K562 (cell line): ENCODE data around the gene ZFP3. TPM values are rescaled to one million over a fixed set of nuclear protein-coding genes. Genes with fewer than 3 reads are reported as not detected.

ENCODE experiments used
- GABPA ChIP-seq: fragments of 200-800 bp; sonication (Bioruptor generic); conservative IDR thresholded peaks from 2 replicates; pipeline ENCODE4 v1.6.1; 2016; ENCODE audit warnings: low read depth, missing genetic modification characterization, missing compliant biosample characterization
- HINFP ChIP-seq: fragments of 450-650 bp; conservative IDR thresholded peaks from 2 replicates; pipeline ENCODE4 v1.6.1; 2016; ENCODE audit warnings: missing genetic modification characterization, low read depth, mild to moderate bottlenecking, control low read depth, missing compliant biosample characterization
- ILF3 ChIP-seq: fragments of 450-650 bp; IDR thresholded peaks from 2 replicates; pipeline ENCODE4 v1.6.1; 2018; ENCODE audit warnings: antibody characterized with exemption, mild to moderate bottlenecking, moderate library complexity, borderline replicate concordance
- MAFF ChIP-seq: IDR thresholded peaks from 2 replicates; pipeline ENCODE4 v1.6.1; 2012; ENCODE audit warnings: low read length, improper control_type of control experiment
- MCM2 ChIP-seq: fragments of 450-650 bp; IDR thresholded peaks from 2 replicates; pipeline ENCODE4 v1.6.1; 2017; ENCODE audit warnings: low read depth, mild to moderate bottlenecking
- PURB ChIP-seq: sonication (generic); formaldehyde crosslinking; IDR thresholded peaks from 2 replicates; pipeline ENCODE4 v1.9.0; 2021; ENCODE audit warnings: low read depth, mild to moderate bottlenecking, missing genetic modification reagents
- PYGO2 ChIP-seq: fragments of 450-650 bp; IDR thresholded peaks from 2 replicates; pipeline ENCODE4 v1.6.1; 2016; ENCODE audit warnings: mild to moderate bottlenecking, missing genetic modification characterization, moderate library complexity, missing compliant biosample characterization
- RBBP5 ChIP-seq: fragments of 200-600 bp; sonication (generic); IDR thresholded peaks from 2 replicates; pipeline ENCODE4 v1.6.1; 2012; ENCODE audit warnings: borderline replicate concordance, mild to moderate bottlenecking, low read length, control low read depth, inconsistent platforms; ENCODE audit not compliant: insufficient read depth, poor library complexity, severe bottlenecking
- SAP30 ChIP-seq: fragments of 200-600 bp; sonication (generic); IDR thresholded peaks from 2 replicates; pipeline ENCODE4 v1.6.1; 2012; ENCODE audit warnings: borderline replicate concordance, low read depth, mild to moderate bottlenecking, moderate library complexity, low read length, control low read depth, inconsistent platforms; ENCODE audit not compliant: insufficient read depth, poor library complexity, severe bottlenecking
- TAF1 ChIP-seq: IDR thresholded peaks from 2 replicates; pipeline ENCODE4 v1.6.1; 2011; ENCODE audit warnings: mild to moderate bottlenecking, low read length, moderate library complexity; ENCODE audit not compliant: insufficient read depth, control insufficient read depth, severe bottlenecking; ENCODE audit errors: extremely low read depth
- ZBTB12 ChIP-seq: fragments of 250-450 bp; sonication (Bioruptor Pico); IDR thresholded peaks from 2 replicates; pipeline ENCODE4 v1.4.0; 2020
- ZNF133 ChIP-seq: fragments of 250-450 bp; sonication (Bioruptor Pico); IDR thresholded peaks from 2 replicates; pipeline ENCODE4 v1.4.0; 2020; ENCODE audit warnings: mild to moderate bottlenecking
- ZNF174 ChIP-seq: fragments of 250-450 bp; sonication (Bioruptor Pico); IDR thresholded peaks from 2 replicates; pipeline ENCODE4 v1.4.0; 2020; ENCODE audit warnings: mild to moderate bottlenecking
- ZNF695 ChIP-seq: fragments of 450-650 bp; formaldehyde crosslinking; IDR thresholded peaks from 2 replicates; pipeline ENCODE4 v1.4.0; 2020; ENCODE audit warnings: mild to moderate bottlenecking, moderate library complexity
- ZNF75A ChIP-seq: fragments of 450-650 bp; formaldehyde crosslinking; IDR thresholded peaks from 2 replicates; pipeline ENCODE4 v1.4.0; 2020; ENCODE audit warnings: mild to moderate bottlenecking
- ZNF77 ChIP-seq: fragments of 250-450 bp; sonication (Bioruptor Pico); IDR thresholded peaks from 2 replicates; pipeline ENCODE4 v1.5.0; 2020
- polyA plus RNA-seq, 8 experiments: library from polyadenylated mRNA; depleted of rRNA in 4 of 8; stranded (reverse) in 5 of 8; unstranded in 3 of 8; fragments of >200 nt; fragmentation: Nextera tagmentation in 2 of 8; fragmentation: Illumina TruSeq in 1 of 8; extraction: Ambion mirVana in 2 of 8; extraction: Trizol in 1 of 8; gene quantifications; 2 replicates each; pipeline versions ENCODE4 v1.2.1 to v1.2.3, GENCODE V29; 2011 to 2014; ENCODE audit warnings: inconsistent platforms in 1 of 8, missing spikeins in 1 of 8
- total RNA-seq, 7 experiments: library from RNA; depleted of rRNA in 6 of 7; stranded (reverse); fragments of >200 nt in 6 of 7; fragmentation: Illumina TruSeq in 2 of 7; extraction: Trizol in 2 of 7; gene quantifications; 2 replicates each; pipeline versions ENCODE4 v1.2.1 to v1.2.3, GENCODE V29; 2011 to 2021; ENCODE audit warnings: low replicate concordance in 1 of 7
- TF ChIP-seq, protein P1 (sequence below): sonication (generic); formaldehyde crosslinking; IDR thresholded peaks from 2 replicates; pipeline ENCODE4 v1.8.0; 2022; ENCODE audit warnings: missing genetic modification reagents, mild to moderate bottlenecking, borderline replicate concordance
- TF ChIP-seq, protein P2 (sequence below): fragments of 450-650 bp; IDR thresholded peaks from 2 replicates; pipeline ENCODE4 v1.6.1; 2016; ENCODE audit warnings: borderline replicate concordance
- TF ChIP-seq, protein P3 (sequence below): fragments of 450-650 bp; formaldehyde crosslinking; IDR thresholded peaks from 2 replicates; pipeline ENCODE4 v1.4.0; 2022; ENCODE audit warnings: mild to moderate bottlenecking, moderate library complexity

ZFP3 gene
- total and polyA plus RNA-seq, 9 of the 15 experiments (the other 6 are each of a cell fraction or from before 2014, with no cell fraction given), result 0.04 TPM; not detected in 8

- TF ChIP-seq ZNF75A (CRISPR knock-in tag) (no peak), SAP30 (no peak), ZNF174 (no peak), MCM2 (no peak), PYGO2 (tag) (no peak), MAFF (no peak), HINFP (tag) (no peak), TAF1 (peak; percentile 44), ZNF695 (CRISPR knock-in tag) (no peak), GABPA (tag) (peak; percentile 85), PURB (CRISPR knock-in tag) (no peak), RBBP5 (peak; percentile 7), ZNF77 (CRISPR knock-in tag) (no peak), ILF3 (no peak), ZBTB12 (CRISPR knock-in tag) (no peak), ZNF133 (CRISPR knock-in tag) (no peak)
- TF ChIP-seq, protein P1, sequence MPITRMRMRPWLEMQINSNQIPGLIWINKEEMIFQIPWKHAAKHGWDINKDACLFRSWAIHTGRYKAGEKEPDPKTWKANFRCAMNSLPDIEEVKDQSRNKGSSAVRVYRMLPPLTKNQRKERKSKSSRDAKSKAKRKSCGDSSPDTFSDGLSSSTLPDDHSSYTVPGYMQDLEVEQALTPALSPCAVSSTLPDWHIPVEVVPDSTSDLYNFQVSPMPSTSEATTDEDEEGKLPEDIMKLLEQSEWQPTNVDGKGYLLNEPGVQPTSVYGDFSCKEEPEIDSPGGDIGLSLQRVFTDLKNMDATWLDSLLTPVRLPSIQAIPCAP (CRISPR knock-in tag), result no peak
- TF ChIP-seq, protein P2, sequence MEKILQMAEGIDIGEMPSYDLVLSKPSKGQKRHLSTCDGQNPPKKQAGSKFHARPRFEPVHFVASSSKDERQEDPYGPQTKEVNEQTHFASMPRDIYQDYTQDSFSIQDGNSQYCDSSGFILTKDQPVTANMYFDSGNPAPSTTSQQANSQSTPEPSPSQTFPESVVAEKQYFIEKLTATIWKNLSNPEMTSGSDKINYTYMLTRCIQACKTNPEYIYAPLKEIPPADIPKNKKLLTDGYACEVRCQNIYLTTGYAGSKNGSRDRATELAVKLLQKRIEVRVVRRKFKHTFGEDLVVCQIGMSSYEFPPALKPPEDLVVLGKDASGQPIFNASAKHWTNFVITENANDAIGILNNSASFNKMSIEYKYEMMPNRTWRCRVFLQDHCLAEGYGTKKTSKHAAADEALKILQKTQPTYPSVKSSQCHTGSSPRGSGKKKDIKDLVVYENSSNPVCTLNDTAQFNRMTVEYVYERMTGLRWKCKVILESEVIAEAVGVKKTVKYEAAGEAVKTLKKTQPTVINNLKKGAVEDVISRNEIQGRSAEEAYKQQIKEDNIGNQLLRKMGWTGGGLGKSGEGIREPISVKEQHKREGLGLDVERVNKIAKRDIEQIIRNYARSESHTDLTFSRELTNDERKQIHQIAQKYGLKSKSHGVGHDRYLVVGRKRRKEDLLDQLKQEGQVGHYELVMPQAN, result no peak; the same call in 1 of the 2 replicates
- TF ChIP-seq, protein P3, sequence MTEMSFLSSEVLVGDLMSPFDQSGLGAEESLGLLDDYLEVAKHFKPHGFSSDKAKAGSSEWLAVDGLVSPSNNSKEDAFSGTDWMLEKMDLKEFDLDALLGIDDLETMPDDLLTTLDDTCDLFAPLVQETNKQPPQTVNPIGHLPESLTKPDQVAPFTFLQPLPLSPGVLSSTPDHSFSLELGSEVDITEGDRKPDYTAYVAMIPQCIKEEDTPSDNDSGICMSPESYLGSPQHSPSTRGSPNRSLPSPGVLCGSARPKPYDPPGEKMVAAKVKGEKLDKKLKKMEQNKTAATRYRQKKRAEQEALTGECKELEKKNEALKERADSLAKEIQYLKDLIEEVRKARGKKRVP, result no peak
These were observed 33.3 kb downstream of the ZFP3 start, which contains the start of gene ZNF232 (continued) for GRCh38 chr17:5111402-5112204.
